H9 (cell line): ENCODE data around the gene GJB5. TPM values are rescaled to one million over a fixed set of nuclear protein-coding genes. Genes with fewer than 3 reads are reported as not detected.
A peak's percentile ranks its signal among the peaks of the same experiment; 100 is the strongest.

Experiments
- DNase-seq: peaks from one replicate; pipeline ENCODE4 v3.0.0-alpha.2; 2017
- H2AFZ ChIP-seq: one replicate; pipeline ENCODE4 v1.6.1; 2013; ENCODE audit warnings: mild to moderate bottlenecking, low read length, control low read depth, moderate library complexity
- H2AK5ac ChIP-seq: 2 replicates; pipeline ENCODE4 v1.6.1; 2013; ENCODE audit warnings: low read length, control low read depth, mixed read lengths; ENCODE audit not compliant: insufficient read length
- H2BK120ac ChIP-seq: one replicate; pipeline ENCODE4 v1.6.1; 2013; ENCODE audit warnings: low read depth, mild to moderate bottlenecking, low read length, control low read depth, inconsistent platforms; ENCODE audit not compliant: poor library complexity, severe bottlenecking
- H2BK12ac ChIP-seq: 2 replicates; pipeline ENCODE4 v1.6.1; 2013; ENCODE audit warnings: low read length, control low read depth, mixed read lengths, low read depth; ENCODE audit not compliant: insufficient read length
- H2BK15ac ChIP-seq: 2 replicates; pipeline ENCODE4 v1.6.1; 2013; ENCODE audit warnings: low read depth, low read length, control low read depth
- H2BK20ac ChIP-seq: one replicate; pipeline ENCODE4 v1.6.1; 2013; ENCODE audit warnings: low read depth, mild to moderate bottlenecking, low read length, control low read depth, inconsistent platforms; ENCODE audit not compliant: poor library complexity, severe bottlenecking
- H2BK5ac ChIP-seq: 2 replicates; pipeline ENCODE4 v1.6.1; 2013; ENCODE audit warnings: low read length, control low read depth, mixed read lengths; ENCODE audit not compliant: insufficient read length
- H3K14ac ChIP-seq: 2 replicates; pipeline ENCODE4 v1.6.1; 2013; ENCODE audit warnings: low read length, control low read depth; ENCODE audit not compliant: insufficient read depth
- H3K18ac ChIP-seq: 2 replicates; pipeline ENCODE4 v1.6.1; 2013; ENCODE audit warnings: low read depth, mild to moderate bottlenecking, mixed read lengths, low read length, control low read depth; ENCODE audit not compliant: insufficient read length
- H3K23ac ChIP-seq: 2 replicates; pipeline ENCODE4 v1.6.1; 2013; ENCODE audit warnings: low read length, control low read depth, mixed read lengths, low read depth; ENCODE audit not compliant: insufficient read length
- H3K23me2 ChIP-seq: 2 replicates; pipeline ENCODE4 v1.6.1; 2013; ENCODE audit warnings: low read depth, mild to moderate bottlenecking, mixed read lengths, low read length, control low read depth; ENCODE audit not compliant: insufficient read length, poor library complexity, severe bottlenecking
- H3K27ac ChIP-seq: 2 replicates; pipeline ENCODE4 v1.5.1; 2013; ENCODE audit warnings: low read length, control low read depth, mixed read lengths, low read depth; ENCODE audit not compliant: insufficient read length
- H3K27me3 ChIP-seq: 2 replicates; pipeline ENCODE4 v1.6.1; 2013; ENCODE audit warnings: low read length, control low read depth, inconsistent platforms; ENCODE audit not compliant: insufficient read depth
- H3K4ac ChIP-seq: 2 replicates; pipeline ENCODE4 v1.6.1; 2013; ENCODE audit warnings: low read depth, mild to moderate bottlenecking, control low read depth, inconsistent platforms, low read length, moderate library complexity
- H3K4me1 ChIP-seq: 2 replicates; pipeline ENCODE4 v1.6.1; 2013; ENCODE audit warnings: low read length, control low read depth, inconsistent platforms; ENCODE audit not compliant: insufficient read depth
- H3K4me2 ChIP-seq: 2 replicates; pipeline ENCODE4 v1.6.1; 2013; ENCODE audit warnings: low read length, control low read depth, mixed read lengths; ENCODE audit not compliant: insufficient read length, insufficient read depth
- H3K56ac ChIP-seq: 2 replicates; pipeline ENCODE4 v1.6.1; 2013; ENCODE audit warnings: low read depth, mild to moderate bottlenecking, mixed read lengths, low read length, control low read depth; ENCODE audit not compliant: insufficient read length
- H3K79me1 ChIP-seq: 2 replicates; pipeline ENCODE4 v1.6.1; 2013; ENCODE audit warnings: low read depth, mild to moderate bottlenecking, moderate library complexity, low read length, control low read depth, inconsistent platforms; ENCODE audit not compliant: insufficient read depth, poor library complexity, severe bottlenecking
- H3K79me2 ChIP-seq: 2 replicates; pipeline ENCODE4 v1.6.1; 2013; ENCODE audit warnings: low read length, control low read depth, inconsistent platforms; ENCODE audit not compliant: insufficient read depth
- H3K9ac ChIP-seq: 2 replicates; pipeline ENCODE4 v1.6.1; 2013; ENCODE audit warnings: low read length, control low read depth, mixed read lengths; ENCODE audit not compliant: insufficient read length; ENCODE audit errors: extremely low read depth
- H3K9me3 ChIP-seq: one replicate; pipeline ENCODE4 v1.6.1; 2013; ENCODE audit warnings: low read depth, low read length, inconsistent platforms; ENCODE audit not compliant: control insufficient read depth
- H3T11ph ChIP-seq: one replicate; pipeline ENCODE4 v1.6.1; 2013; ENCODE audit warnings: mild to moderate bottlenecking, low read length, control low read depth, inconsistent platforms
- H4K20me1 ChIP-seq: one replicate; pipeline ENCODE4 v1.6.1; 2013; ENCODE audit not compliant: control insufficient read depth, insufficient read length, insufficient read depth
- H4K5ac ChIP-seq: 2 replicates; pipeline ENCODE4 v1.6.1; 2013; ENCODE audit warnings: low read depth, mild to moderate bottlenecking, mixed read lengths, low read length, control low read depth; ENCODE audit not compliant: insufficient read length
- H4K8ac ChIP-seq: replicated peaks from 2 replicates; pipeline ENCODE4 v1.6.1; 2013; ENCODE audit warnings: low read length, control low read depth, mixed read lengths, low read depth; ENCODE audit not compliant: insufficient read length
- H4K91ac ChIP-seq: 2 replicates; pipeline ENCODE4 v1.6.1; 2013; ENCODE audit warnings: low read depth, mild to moderate bottlenecking, moderate library complexity, mixed read lengths, low read length, control low read depth; ENCODE audit not compliant: insufficient read length
- H3K27ac Mint-ChIP-seq, 3 experiments: 2 replicates in 2 of 3; 3 replicates in 1 of 3; pipeline ENCODE4 v1.8.0; 2020 to 2021; ENCODE audit warnings: mixed read lengths in 3 of 3, mild to moderate bottlenecking in 1 of 3, moderate library complexity in 1 of 3
- H3K27me3 Mint-ChIP-seq: 2 replicates; pipeline ENCODE4 v1.8.0; 2021; ENCODE audit warnings: low read depth, mild to moderate bottlenecking, moderate library complexity, mixed read lengths
- H3K36me3 Mint-ChIP-seq, 3 experiments: 2 replicates in 2 of 3; 3 replicates in 1 of 3; pipeline ENCODE4 v1.8.0; 2020 to 2021; ENCODE audit warnings: low read depth in 3 of 3, mixed read lengths in 3 of 3; ENCODE audit not compliant: insufficient read depth in 1 of 3
- H3K4me1 Mint-ChIP-seq, 2 experiments: 2 replicates each; pipeline ENCODE4 v1.8.0; 2020; ENCODE audit warnings: mixed read lengths in 2 of 2
- H3K4me3 Mint-ChIP-seq, 2 experiments: 2 replicates in 1 of 2; 3 replicates in 1 of 2; pipeline ENCODE4 v1.8.0; 2020 to 2021; ENCODE audit warnings: mild to moderate bottlenecking in 2 of 2, mixed read lengths in 2 of 2, moderate library complexity in 1 of 2
- H3K9me3 Mint-ChIP-seq, 2 experiments: 2 replicates in 1 of 2; 3 replicates in 1 of 2; pipeline ENCODE4 v1.8.0; 2020; ENCODE audit warnings: mild to moderate bottlenecking in 2 of 2, mixed read lengths in 2 of 2, moderate library complexity in 1 of 2
- CTCF ChIP-seq: fragments of 200-600 bp; sonication (generic); conservative IDR thresholded peaks from 3 replicates; pipeline ENCODE4 v1.8.0; 2021; ENCODE audit warnings: antibody characterized with exemption, mild to moderate bottlenecking
- WGBS: extraction: QIAGEN DNeasy Blood & Tissue Kit; methylation state at CpG from one replicate; pipeline ENCODE4 v1.1.7; 2013; ENCODE audit warnings: missing lambda C conversion rate, low lambda C conversion rate, mixed read lengths; ENCODE audit not compliant: insufficient read length; ENCODE audit errors: extremely low coverage; 5-methylcytosine and 5-hydroxymethylcytosine counted together
- total RNA-seq: library from RNA; stranded (reverse); gene quantifications from 2 replicates; pipeline ENCODE4 v1.2.1, GENCODE V29; 2021

GJB5 gene
- total RNA-seq, 1 experiment from 2014 or later = 0.22 TPM

- H3K27ac Mint-ChIP-seq = peak overlapping the region in 1 of 3 experiments; percentile 5; a peak in 1 of 7 replicates
- no peak overlapping the region for H2BK5ac ChIP-seq
Observed at GRCh38 chr1:34796990-34797389, 42.1 kb downstream of the GJB5 start.

More at GRCh38 chr1:34796990-34797389, 42.1 kb downstream of the GJB5 start:
- no peak overlapping the region for H2BK20ac ChIP-seq
- H3K9me3 Mint-ChIP-seq = no peaks in the 10 kb centered on the region; a peak in 1 of 5 replicates
- H3K56ac ChIP-seq = no peak overlapping the region
- peaks cover 17 to 18% of the 10 kb centered on the region in 2 experiments for H3K4me1 Mint-ChIP-seq
- H3K36me3 Mint-ChIP-seq = no peaks in the 10 kb centered on the region; a peak in 2 of 7 replicates
- H3K79me1 ChIP-seq = no peaks in the 10 kb centered on the region
- no peak overlapping the region for H3T11ph ChIP-seq
- no peak overlapping the region for H2AK5ac ChIP-seq
- H3K27ac ChIP-seq = no peak overlapping the region
- no peak overlapping the region for H4K8ac ChIP-seq
- peaks cover 26% of the 10 kb centered on the region for H3K27me3 Mint-ChIP-seq
- H3K18ac ChIP-seq = no peak overlapping the region
- H3K79me2 ChIP-seq = no peaks in the 10 kb centered on the region
- no peak for TF ChIP-seq CTCF
- no peak overlapping the region for H3K9ac ChIP-seq
- H2BK120ac ChIP-seq = no peak overlapping the region
- no CpG with 5 or more reads among the region's 6 CpGs for WGBS
- no peak overlapping the region for H3K14ac ChIP-seq
- no peak overlapping the region for H3K4me2 ChIP-seq
- H4K91ac ChIP-seq = no peak overlapping the region
- no peaks in the 10 kb centered on the region; the same call in 1 of the 2 replicates for H3K27me3 ChIP-seq
- H3K4me1 ChIP-seq = no peaks in the 10 kb centered on the region; the same call in 1 of the 2 replicates
- no peak overlapping the region for H2AFZ ChIP-seq
- H3K4ac ChIP-seq = no peak overlapping the region
- H3K23me2 ChIP-seq = no peaks in the 10 kb centered on the region
- 0 out of 5 replicates have a peak overlapping the region, but pooled peaks of 1 of the 2 experiments have one; percentile 33 for H3K4me3 Mint-ChIP-seq
- no peak for DNase-seq
- H3K23ac ChIP-seq = no peak overlapping the region
- H4K20me1 ChIP-seq = no peaks in the 10 kb centered on the region
- no peak overlapping the region for H4K5ac ChIP-seq
- H3K9me3 ChIP-seq = no peaks in the 10 kb centered on the region
- H2BK12ac ChIP-seq = no peak overlapping the region
- H2BK15ac ChIP-seq = no peak overlapping the region
